Panc1 (cell line): Measurements from ENCODE around the gene CACNA1G. TPM values are rescaled to one million over a fixed set of nuclear protein-coding genes. Genes with fewer than 3 reads are reported as not detected.

Experiments used
- ATAC-seq: fragments of 200-7000 bp; cut with Tn5 transposase; 2 replicates; pipeline ENCODE4 v1.9.1; 2020; ENCODE audit warnings: mild to moderate bottlenecking, moderate library complexity
- BruUV-seq: library from RNA; stranded (reverse); fragments of 400-500 nt; replicated peaks from 2 replicates; lab custom pipeline; 2021; lab: Mats Ljungman, UMichigan
- CTCF ChIA-PET: fragments of 300-600 bp; sonication (Branson Sonifier 250); formaldehyde crosslinking; loops from one replicate; lab custom pipeline; 2022; ENCODE audit warnings: antibody characterized with exemption; lab: Charles Lee
- POLR2A ChIA-PET: fragments of 300-600 bp; sonication (Branson Sonifier 250); formaldehyde crosslinking; loops from one replicate; lab custom pipeline; 2022; ENCODE audit warnings: antibody characterized with exemption; lab: Charles Lee
- DNase-seq: peaks from one replicate; pipeline ENCODE4 v3.0.0-alpha.2; 2010; ENCODE audit warnings: low read depth, low spot score
- H3K27ac ChIP-seq: 2 replicates; pipeline ENCODE4 v1.5.1; 2011; ENCODE audit warnings: mild to moderate bottlenecking, low read length, inconsistent platforms
- H3K27me3 ChIP-seq: fragments of 200-500 bp; sonication (Bioruptor generic); 2 replicates; pipeline ENCODE4 v1.6.0; 2014; ENCODE audit warnings: low read length, inconsistent platforms; ENCODE audit not compliant: control insufficient read depth, insufficient read depth
- H3K36me3 ChIP-seq: fragments of 200-500 bp; sonication (Bioruptor generic); 2 replicates; pipeline ENCODE4 v1.5.1; 2014; ENCODE audit warnings: inconsistent platforms, mild to moderate bottlenecking, low read length, moderate library complexity; ENCODE audit not compliant: control insufficient read depth, insufficient read depth
- H3K4me1 ChIP-seq: 2 replicates; pipeline ENCODE4 v1.5.1; 2011; ENCODE audit warnings: inconsistent platforms, mild to moderate bottlenecking, low read length, moderate library complexity; ENCODE audit not compliant: control insufficient read depth, insufficient read depth
- H3K4me3 ChIP-seq, 2 experiments: 2 replicates each; pipeline ENCODE4 v1.5.1; 2011 to 2012; ENCODE audit warnings: low read depth in 2 of 2, low read length in 2 of 2, mild to moderate bottlenecking in 2 of 2, inconsistent platforms in 1 of 2, moderate library complexity in 1 of 2
- H3K9me3 ChIP-seq: fragments of 200-500 bp; sonication (Bioruptor generic); 2 replicates; pipeline ENCODE4 v1.5.1; 2014; ENCODE audit warnings: low read depth, mild to moderate bottlenecking, inconsistent platforms, low read length, moderate library complexity; ENCODE audit not compliant: control insufficient read depth, insufficient read depth
- POLR2AphosphoS5 ChIP-seq: IDR thresholded peaks from 2 replicates; pipeline ENCODE4 v1.6.1; 2012; ENCODE audit warnings: mild to moderate bottlenecking, low read depth, low read length, moderate library complexity
- SIN3A ChIP-seq: IDR thresholded peaks from 2 replicates; pipeline ENCODE4 v1.6.1; 2012; ENCODE audit warnings: low read depth, mild to moderate bottlenecking, low read length, moderate library complexity, borderline replicate concordance; ENCODE audit not compliant: insufficient read depth
- TCF7L2 ChIP-seq: IDR thresholded peaks from 2 replicates; pipeline ENCODE4 v1.6.1; 2011; ENCODE audit warnings: mild to moderate bottlenecking, low read depth, low read length, inconsistent platforms
- in situ Hi-C: cut with HindIII; loops from 2 replicates; pipeline ENCODE4 v1.10.0; 2016; ENCODE audit warnings: low sequenced_read_pairs, low pct_unique_long_range_greater_than_20kb
- intact Hi-C: fragments of 100-400 bp; cut with micrococcal nuclease; formaldehyde crosslinking; loops from one replicate; pipeline ENCODE4 v1.10.0; 2022; ENCODE audit not compliant: unreplicated experiment
- total RNA-seq: library from RNA; stranded (reverse); gene quantifications from one replicate; pipeline ENCODE4 v1.2.1, GENCODE V29; 2021; ENCODE audit not compliant: unreplicated experiment
- TF ChIP-seq, protein P1 (sequence below): fragments of 450-650 bp; IDR thresholded peaks from 2 replicates; pipeline ENCODE4 v1.5.1; 2017; ENCODE audit warnings: mild to moderate bottlenecking
- TF ChIP-seq, protein P2 (sequence below), 2 experiments: IDR thresholded peaks; 2 replicates each; pipeline ENCODE4 v1.6.1; 2011 to 2012; ENCODE audit warnings: low read depth in 2 of 2, control low read depth in 1 of 2, low read length in 1 of 2, mild to moderate bottlenecking in 1 of 2, moderate library complexity in 1 of 2; ENCODE audit not compliant: insufficient read depth in 1 of 2

The CACNA1G gene
- total RNA-seq, 1 experiment from 2014 or later: 10.0 TPM

DNA sequence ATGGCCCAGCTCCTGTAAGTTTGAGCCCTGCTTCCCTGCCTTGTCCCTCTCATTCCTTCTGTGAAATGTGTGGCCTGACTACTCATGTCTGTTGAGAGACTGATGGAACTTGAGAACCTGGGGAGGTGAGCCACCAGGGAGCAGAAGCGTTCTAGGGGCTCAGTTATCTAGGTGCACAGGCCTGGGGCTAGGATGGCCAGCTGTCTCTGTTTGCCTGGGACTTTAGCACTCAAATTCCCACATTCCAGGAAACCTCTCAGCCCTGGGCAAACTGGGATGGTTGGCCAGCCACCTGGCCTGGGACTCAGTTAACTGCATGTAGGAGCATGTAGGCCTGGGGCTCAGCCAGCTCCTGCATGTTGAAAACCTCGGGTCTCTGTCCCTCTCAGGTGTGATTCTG, 37.3 kb upstream of the CACNA1G start:
- in situ Hi-C loops: no loop called here
- Histone ChIP-seq H3K4me3 (no peak overlapping the region), H3K27ac (no peak overlapping the region), H3K4me1 (no peaks in the 10 kb centered on the region), H3K36me3 (no peaks in the 10 kb centered on the region), H3K27me3 (no peaks in the 10 kb centered on the region), H3K9me3 (no peaks in the 10 kb centered on the region)
- ChIA-PET POLR2A (no interaction called here), CTCF (no interaction called here)
- TF ChIP-seq, protein P1, sequence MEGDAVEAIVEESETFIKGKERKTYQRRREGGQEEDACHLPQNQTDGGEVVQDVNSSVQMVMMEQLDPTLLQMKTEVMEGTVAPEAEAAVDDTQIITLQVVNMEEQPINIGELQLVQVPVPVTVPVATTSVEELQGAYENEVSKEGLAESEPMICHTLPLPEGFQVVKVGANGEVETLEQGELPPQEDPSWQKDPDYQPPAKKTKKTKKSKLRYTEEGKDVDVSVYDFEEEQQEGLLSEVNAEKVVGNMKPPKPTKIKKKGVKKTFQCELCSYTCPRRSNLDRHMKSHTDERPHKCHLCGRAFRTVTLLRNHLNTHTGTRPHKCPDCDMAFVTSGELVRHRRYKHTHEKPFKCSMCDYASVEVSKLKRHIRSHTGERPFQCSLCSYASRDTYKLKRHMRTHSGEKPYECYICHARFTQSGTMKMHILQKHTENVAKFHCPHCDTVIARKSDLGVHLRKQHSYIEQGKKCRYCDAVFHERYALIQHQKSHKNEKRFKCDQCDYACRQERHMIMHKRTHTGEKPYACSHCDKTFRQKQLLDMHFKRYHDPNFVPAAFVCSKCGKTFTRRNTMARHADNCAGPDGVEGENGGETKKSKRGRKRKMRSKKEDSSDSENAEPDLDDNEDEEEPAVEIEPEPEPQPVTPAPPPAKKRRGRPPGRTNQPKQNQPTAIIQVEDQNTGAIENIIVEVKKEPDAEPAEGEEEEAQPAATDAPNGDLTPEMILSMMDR: no peak
- TF ChIP-seq TCF7L2 (no peak), POLR2AphosphoS5 (no peak)
- TF ChIP-seq, protein P2, sequence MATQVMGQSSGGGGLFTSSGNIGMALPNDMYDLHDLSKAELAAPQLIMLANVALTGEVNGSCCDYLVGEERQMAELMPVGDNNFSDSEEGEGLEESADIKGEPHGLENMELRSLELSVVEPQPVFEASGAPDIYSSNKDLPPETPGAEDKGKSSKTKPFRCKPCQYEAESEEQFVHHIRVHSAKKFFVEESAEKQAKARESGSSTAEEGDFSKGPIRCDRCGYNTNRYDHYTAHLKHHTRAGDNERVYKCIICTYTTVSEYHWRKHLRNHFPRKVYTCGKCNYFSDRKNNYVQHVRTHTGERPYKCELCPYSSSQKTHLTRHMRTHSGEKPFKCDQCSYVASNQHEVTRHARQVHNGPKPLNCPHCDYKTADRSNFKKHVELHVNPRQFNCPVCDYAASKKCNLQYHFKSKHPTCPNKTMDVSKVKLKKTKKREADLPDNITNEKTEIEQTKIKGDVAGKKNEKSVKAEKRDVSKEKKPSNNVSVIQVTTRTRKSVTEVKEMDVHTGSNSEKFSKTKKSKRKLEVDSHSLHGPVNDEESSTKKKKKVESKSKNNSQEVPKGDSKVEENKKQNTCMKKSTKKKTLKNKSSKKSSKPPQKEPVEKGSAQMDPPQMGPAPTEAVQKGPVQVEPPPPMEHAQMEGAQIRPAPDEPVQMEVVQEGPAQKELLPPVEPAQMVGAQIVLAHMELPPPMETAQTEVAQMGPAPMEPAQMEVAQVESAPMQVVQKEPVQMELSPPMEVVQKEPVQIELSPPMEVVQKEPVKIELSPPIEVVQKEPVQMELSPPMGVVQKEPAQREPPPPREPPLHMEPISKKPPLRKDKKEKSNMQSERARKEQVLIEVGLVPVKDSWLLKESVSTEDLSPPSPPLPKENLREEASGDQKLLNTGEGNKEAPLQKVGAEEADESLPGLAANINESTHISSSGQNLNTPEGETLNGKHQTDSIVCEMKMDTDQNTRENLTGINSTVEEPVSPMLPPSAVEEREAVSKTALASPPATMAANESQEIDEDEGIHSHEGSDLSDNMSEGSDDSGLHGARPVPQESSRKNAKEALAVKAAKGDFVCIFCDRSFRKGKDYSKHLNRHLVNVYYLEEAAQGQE (IDR thresholded peaks at IDR 0.05; ENCODE audit: insufficient read depth in 1 of 2, low read depth in 2 of 2, low read length in 1 of 2): no peak
- no TSS peak for BruUV-seq
- intact Hi-C loops: no loop called here
- ATAC-seq: no peak
- DNase-seq: no peak

DNA sequence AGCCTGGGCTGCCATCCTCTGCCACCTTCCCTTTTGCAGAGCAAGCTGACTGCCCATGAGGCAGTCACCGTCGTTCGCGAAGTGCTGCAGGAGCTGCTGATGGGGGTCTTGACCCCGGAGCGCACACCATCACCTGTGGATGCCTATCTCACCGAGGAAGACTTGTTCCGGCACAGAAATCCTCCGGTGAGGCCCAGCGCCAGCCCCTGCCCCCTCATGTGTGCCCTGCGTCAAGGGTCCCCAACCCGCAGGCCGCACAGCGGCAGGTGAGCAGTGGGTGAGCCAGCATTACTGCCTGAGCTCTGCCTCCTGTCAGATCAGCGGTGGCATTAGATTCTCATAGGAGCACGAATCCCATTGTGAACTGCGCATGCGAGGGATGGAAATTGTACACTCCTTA, 35.7 kb upstream of the CACNA1G start:
- no peaks in the 10 kb centered on the region for H3K36me3 ChIP-seq
- POLR2A ChIA-PET: no interaction called here
- no peak for DNase-seq

More for the DNA sequence above, 35.7 kb upstream of the CACNA1G start:
- in situ Hi-C loops: no loop called here
- no peak for ATAC-seq
- CTCF ChIA-PET: no interaction called here
- Histone ChIP-seq H3K27me3 (no peaks in the 10 kb centered on the region), H3K4me3 (no peak overlapping the region), H3K27ac (no peak overlapping the region), H3K9me3 (no peaks in the 10 kb centered on the region), H3K4me1 (no peaks in the 10 kb centered on the region)
- intact Hi-C loops: no loop called here
- BruUV-seq: no TSS peak
- TF ChIP-seq, protein P2 (IDR thresholded peaks at IDR 0.05; ENCODE audit: insufficient read depth in 1 of 2, low read depth in 2 of 2, low read length in 1 of 2): no peak
- no peak for TF ChIP-seq SIN3A
- no peak for TF ChIP-seq TCF7L2
- TF ChIP-seq, protein P1: no peak
- no peak for TF ChIP-seq POLR2AphosphoS5
